DND-41 (cell line): ENCODE measurements around the gene MCUB.
"Not testable (repeated sequence)": the region's sequence is repeated elsewhere in the genome, so short reads cannot be mapped to it uniquely, and the experiment has no call there.

Source experiments
- EZH2 ChIP-seq: IDR thresholded peaks from 3 replicates; pipeline ENCODE4 v1.6.1; 2012; ENCODE audit warnings: borderline replicate concordance, low read depth, mild to moderate bottlenecking, moderate library complexity, low read length, inconsistent platforms; ENCODE audit not compliant: severe bottlenecking
- TF ChIP-seq, protein P1 (sequence below): IDR thresholded peaks from 2 replicates; pipeline ENCODE4 v1.5.1; 2012; ENCODE audit warnings: borderline replicate concordance, low read length, moderate library complexity, mild to moderate bottlenecking; ENCODE audit not compliant: poor library complexity, severe bottlenecking; ENCODE audit errors: extremely low read depth

DNA sequence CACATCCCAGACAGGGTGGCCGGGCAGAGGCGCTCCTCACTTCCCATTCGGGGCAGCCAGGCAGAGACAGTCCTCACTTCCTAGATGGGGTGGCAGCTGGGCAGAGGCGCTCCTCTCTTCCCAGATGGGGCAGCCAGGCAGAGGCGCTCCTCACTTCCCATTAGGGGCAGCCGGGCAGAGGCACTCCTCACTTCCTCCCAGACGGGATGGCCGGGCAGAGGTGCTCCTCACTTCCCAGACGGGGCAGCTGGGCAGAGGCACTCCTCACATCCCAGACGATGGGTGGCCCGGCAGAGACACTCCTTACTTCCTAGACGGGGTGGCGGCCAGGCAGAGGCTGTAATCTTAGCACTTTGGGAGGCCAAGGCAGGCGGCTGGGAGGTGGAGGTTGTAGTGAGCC is 118.9 kb downstream of the MCUB start:
- TF ChIP-seq, protein P1, sequence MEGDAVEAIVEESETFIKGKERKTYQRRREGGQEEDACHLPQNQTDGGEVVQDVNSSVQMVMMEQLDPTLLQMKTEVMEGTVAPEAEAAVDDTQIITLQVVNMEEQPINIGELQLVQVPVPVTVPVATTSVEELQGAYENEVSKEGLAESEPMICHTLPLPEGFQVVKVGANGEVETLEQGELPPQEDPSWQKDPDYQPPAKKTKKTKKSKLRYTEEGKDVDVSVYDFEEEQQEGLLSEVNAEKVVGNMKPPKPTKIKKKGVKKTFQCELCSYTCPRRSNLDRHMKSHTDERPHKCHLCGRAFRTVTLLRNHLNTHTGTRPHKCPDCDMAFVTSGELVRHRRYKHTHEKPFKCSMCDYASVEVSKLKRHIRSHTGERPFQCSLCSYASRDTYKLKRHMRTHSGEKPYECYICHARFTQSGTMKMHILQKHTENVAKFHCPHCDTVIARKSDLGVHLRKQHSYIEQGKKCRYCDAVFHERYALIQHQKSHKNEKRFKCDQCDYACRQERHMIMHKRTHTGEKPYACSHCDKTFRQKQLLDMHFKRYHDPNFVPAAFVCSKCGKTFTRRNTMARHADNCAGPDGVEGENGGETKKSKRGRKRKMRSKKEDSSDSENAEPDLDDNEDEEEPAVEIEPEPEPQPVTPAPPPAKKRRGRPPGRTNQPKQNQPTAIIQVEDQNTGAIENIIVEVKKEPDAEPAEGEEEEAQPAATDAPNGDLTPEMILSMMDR: not testable (repeated sequence)
- not testable (repeated sequence) for TF ChIP-seq EZH2
